Caco-2 (cell line): ENCODE results near the gene PLEKHG4B. TPM values are rescaled to one million over a fixed set of nuclear protein-coding genes. Genes with fewer than 3 reads are reported as not detected.

Experiments used
- BruUV-seq: library from RNA; stranded (reverse); fragments of 400-500 nt; replicated peaks from 2 replicates; lab custom pipeline; 2021; lab: Mats Ljungman, UMichigan
- CTCF ChIA-PET: fragments of 300-600 bp; sonication (Branson Sonifier 250); formaldehyde crosslinking; loops from one replicate; lab custom pipeline; 2022; ENCODE audit warnings: antibody characterized with exemption; lab: Charles Lee
- POLR2A ChIA-PET: fragments of 300-600 bp; sonication (Branson Sonifier 250); formaldehyde crosslinking; loops from one replicate; lab custom pipeline; 2022; ENCODE audit warnings: antibody characterized with exemption; lab: Charles Lee
- DNase-seq, 2 experiments: peaks; one replicate each; pipeline versions ENCODE4 v3.0.0 to v3.0.0-alpha.2; 2020 to 2022
- H3K27me3 ChIP-seq: replicated peaks from 2 replicates; pipeline ENCODE4 v1.6.0; 2011; ENCODE audit warnings: low read length; ENCODE audit not compliant: control insufficient read depth, insufficient read depth
- H3K36me3 ChIP-seq: 2 replicates; pipeline ENCODE4 v1.5.1; 2011; ENCODE audit warnings: low read length; ENCODE audit not compliant: control insufficient read depth, insufficient read depth
- H3K4me1 ChIP-seq: fragments of 250-450 bp; sonication (Bioruptor Pico); 2 replicates; pipeline ENCODE4 v1.5.1; 2020; ENCODE audit warnings: mild to moderate bottlenecking
- H3K4me3 ChIP-seq: 2 replicates; pipeline ENCODE4 v1.5.1; 2011; ENCODE audit warnings: low read depth, mild to moderate bottlenecking, control low read depth, low read length
- H3K9me3 ChIP-seq: fragments of 250-450 bp; sonication (Bioruptor Pico); 2 replicates; pipeline ENCODE4 v1.5.1; 2020; ENCODE audit warnings: mild to moderate bottlenecking, moderate library complexity
- H3K27ac Mint-ChIP-seq: one replicate; pipeline ENCODE4 v1.8.0; 2022; ENCODE audit warnings: mixed read lengths; ENCODE audit not compliant: unreplicated experiment
- H3K27me3 Mint-ChIP-seq: one replicate; pipeline ENCODE4 v1.8.0; 2022; ENCODE audit warnings: mixed read lengths; ENCODE audit not compliant: insufficient read depth, unreplicated experiment
- H3K36me3 Mint-ChIP-seq: one replicate; pipeline ENCODE4 v1.8.0; 2022; ENCODE audit warnings: mild to moderate bottlenecking, mixed read lengths; ENCODE audit not compliant: insufficient read depth, unreplicated experiment
- H3K4me1 Mint-ChIP-seq: one replicate; pipeline ENCODE4 v1.8.0; 2022; ENCODE audit warnings: low read depth, mixed read lengths; ENCODE audit not compliant: unreplicated experiment
- H3K4me3 Mint-ChIP-seq: one replicate; pipeline ENCODE4 v1.8.0; 2022; ENCODE audit warnings: mild to moderate bottlenecking, moderate library complexity, mixed read lengths; ENCODE audit not compliant: unreplicated experiment
- H3K9me3 Mint-ChIP-seq: one replicate; pipeline ENCODE4 v1.8.0; 2022; ENCODE audit warnings: mixed read lengths; ENCODE audit not compliant: unreplicated experiment
- intact Hi-C: fragments of 100-400 bp; cut with micrococcal nuclease; formaldehyde crosslinking; loops from one replicate; pipeline ENCODE4 v1.10.0; 2022; ENCODE audit not compliant: unreplicated experiment
- total RNA-seq: library from RNA; stranded (reverse); gene quantifications from 2 replicates; pipeline ENCODE4 v1.2.3, GENCODE V29; 2022
- TF ChIP-seq, protein P1 (sequence below), 2 experiments: fragments of 200-600 bp in 1 of 2; IDR thresholded peaks; 1 replicate in 1 of 2; 2 replicates in 1 of 2; pipeline versions ENCODE4 v1.5.1 to v1.8.0; 2011 to 2022; ENCODE audit warnings: antibody characterized with exemption in 1 of 2, control low read depth in 1 of 2, inconsistent platforms in 1 of 2, low read depth in 1 of 2, low read length in 1 of 2, mild to moderate bottlenecking in 1 of 2, moderate library complexity in 1 of 2; ENCODE audit not compliant: insufficient read depth in 1 of 2, severe bottlenecking in 1 of 2, unreplicated experiment in 1 of 2

PLEKHG4B gene
- total RNA-seq, 1 experiment from 2014 or later, result 15.0 TPM

DNA sequence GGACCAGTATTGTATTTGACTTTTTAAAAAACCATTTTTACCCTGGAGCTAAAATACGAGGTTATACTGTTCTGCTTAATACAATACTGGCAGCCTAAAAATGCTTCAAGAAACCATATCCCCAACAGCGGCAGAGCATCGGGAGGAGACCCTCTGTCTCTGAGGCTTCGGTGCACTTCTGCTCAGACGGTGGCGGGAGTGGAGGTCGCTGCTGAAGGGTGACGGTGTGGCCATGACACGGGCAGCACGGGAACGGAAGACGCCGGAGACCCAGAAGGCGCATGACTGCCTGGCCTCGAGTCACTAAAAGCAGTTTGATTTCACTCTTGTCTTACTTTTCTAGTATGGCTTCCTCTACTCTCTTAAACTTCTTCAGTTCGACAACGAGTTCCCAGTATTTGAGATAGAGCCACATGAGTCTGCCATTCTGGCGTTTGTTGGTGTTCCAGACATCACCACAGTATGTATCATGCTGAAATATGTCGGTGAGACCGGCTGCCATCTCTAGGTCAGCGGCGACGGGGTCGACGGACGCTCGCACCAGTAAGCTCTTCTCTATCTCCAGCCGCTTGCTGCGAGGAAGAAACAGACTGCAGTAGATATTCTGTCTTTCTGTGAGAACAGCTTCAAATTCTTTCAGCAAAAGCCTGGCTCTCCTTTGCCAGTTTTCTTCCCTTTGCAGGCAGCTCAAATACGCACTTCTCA lies 113.2 kb downstream of the PLEKHG4B start:
- Histone ChIP-seq H3K36me3 (no peaks in the 10 kb centered on the region), H3K27me3 (no peaks in the 10 kb centered on the region), H3K4me1 (no peaks in the 10 kb centered on the region), H3K9me3 (no peaks in the 10 kb centered on the region), H3K4me3 (no peak overlapping the region)
- TSS peak; percentile 42 for BruUV-seq
- intact Hi-C loops, result no loop called here
- Mint-ChIP-seq H3K27ac (no peak overlapping the region), H3K36me3 (peaks cover 20% of the 10 kb centered on the region), H3K4me3 (no peak overlapping the region), H3K9me3 (no peaks in the 10 kb centered on the region), H3K4me1 (peaks cover 7% of the 10 kb centered on the region), H3K27me3 (no peaks in the 10 kb centered on the region)
- ChIA-PET POLR2A (no interaction called here), CTCF (interaction anchor here (1.4 kb wide), 1 partner anchor 17 kb away, joined by 4 read pairs; no protein-coding TSS in a partner anchor)
- no peak for DNase-seq
- TF ChIP-seq, protein P1, sequence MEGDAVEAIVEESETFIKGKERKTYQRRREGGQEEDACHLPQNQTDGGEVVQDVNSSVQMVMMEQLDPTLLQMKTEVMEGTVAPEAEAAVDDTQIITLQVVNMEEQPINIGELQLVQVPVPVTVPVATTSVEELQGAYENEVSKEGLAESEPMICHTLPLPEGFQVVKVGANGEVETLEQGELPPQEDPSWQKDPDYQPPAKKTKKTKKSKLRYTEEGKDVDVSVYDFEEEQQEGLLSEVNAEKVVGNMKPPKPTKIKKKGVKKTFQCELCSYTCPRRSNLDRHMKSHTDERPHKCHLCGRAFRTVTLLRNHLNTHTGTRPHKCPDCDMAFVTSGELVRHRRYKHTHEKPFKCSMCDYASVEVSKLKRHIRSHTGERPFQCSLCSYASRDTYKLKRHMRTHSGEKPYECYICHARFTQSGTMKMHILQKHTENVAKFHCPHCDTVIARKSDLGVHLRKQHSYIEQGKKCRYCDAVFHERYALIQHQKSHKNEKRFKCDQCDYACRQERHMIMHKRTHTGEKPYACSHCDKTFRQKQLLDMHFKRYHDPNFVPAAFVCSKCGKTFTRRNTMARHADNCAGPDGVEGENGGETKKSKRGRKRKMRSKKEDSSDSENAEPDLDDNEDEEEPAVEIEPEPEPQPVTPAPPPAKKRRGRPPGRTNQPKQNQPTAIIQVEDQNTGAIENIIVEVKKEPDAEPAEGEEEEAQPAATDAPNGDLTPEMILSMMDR (IDR thresholded peaks at IDR 0.05; ENCODE audit: insufficient read depth in 1 of 2, low read depth in 1 of 2, low read length in 1 of 2, severe bottlenecking in 1 of 2, unreplicated experiment in 1 of 2), result no peak

DNA sequence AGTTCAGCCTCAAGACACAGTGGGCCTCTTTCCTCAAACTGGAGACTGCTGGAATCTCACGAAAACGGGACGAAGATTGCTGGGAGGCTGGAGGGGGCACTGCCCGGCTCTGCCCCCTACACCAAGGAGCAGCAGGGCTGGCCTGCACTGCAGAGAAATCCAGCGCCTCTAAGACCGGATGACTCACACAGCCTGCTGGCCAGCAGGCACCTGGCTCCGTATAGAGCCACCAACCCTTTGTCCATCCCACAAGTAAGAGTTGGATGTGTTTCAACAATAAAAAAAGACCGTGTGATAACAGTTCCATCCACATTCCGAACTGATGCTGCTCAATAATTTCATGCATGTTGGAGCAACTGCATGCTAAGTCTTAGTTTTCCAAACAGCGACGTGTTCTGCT lies 114.4 kb downstream of the PLEKHG4B start:
- Histone ChIP-seq H3K4me1 (no peaks in the 10 kb centered on the region), H3K9me3 (no peaks in the 10 kb centered on the region), H3K4me3 (no peak overlapping the region), H3K36me3 (no peaks in the 10 kb centered on the region), H3K27me3 (no peaks in the 10 kb centered on the region)
- Mint-ChIP-seq H3K27ac (no peak overlapping the region), H3K4me3 (no peak overlapping the region), H3K9me3 (no peaks in the 10 kb centered on the region), H3K36me3 (peaks cover 20% of the 10 kb centered on the region), H3K4me1 (peaks cover 7% of the 10 kb centered on the region), H3K27me3 (no peaks in the 10 kb centered on the region)
- ChIA-PET POLR2A (no interaction called here), CTCF (interaction anchor here (1.4 kb wide), 1 partner anchor 18 kb away, joined by 4 read pairs; no protein-coding TSS in a partner anchor)
- TF ChIP-seq, protein P1 (IDR thresholded peaks at IDR 0.05; ENCODE audit: insufficient read depth in 1 of 2, low read depth in 1 of 2, low read length in 1 of 2, severe bottlenecking in 1 of 2, unreplicated experiment in 1 of 2), result no peak
- no peak for DNase-seq
- intact Hi-C loops, result no loop called here
- no TSS peak for BruUV-seq

DNA sequence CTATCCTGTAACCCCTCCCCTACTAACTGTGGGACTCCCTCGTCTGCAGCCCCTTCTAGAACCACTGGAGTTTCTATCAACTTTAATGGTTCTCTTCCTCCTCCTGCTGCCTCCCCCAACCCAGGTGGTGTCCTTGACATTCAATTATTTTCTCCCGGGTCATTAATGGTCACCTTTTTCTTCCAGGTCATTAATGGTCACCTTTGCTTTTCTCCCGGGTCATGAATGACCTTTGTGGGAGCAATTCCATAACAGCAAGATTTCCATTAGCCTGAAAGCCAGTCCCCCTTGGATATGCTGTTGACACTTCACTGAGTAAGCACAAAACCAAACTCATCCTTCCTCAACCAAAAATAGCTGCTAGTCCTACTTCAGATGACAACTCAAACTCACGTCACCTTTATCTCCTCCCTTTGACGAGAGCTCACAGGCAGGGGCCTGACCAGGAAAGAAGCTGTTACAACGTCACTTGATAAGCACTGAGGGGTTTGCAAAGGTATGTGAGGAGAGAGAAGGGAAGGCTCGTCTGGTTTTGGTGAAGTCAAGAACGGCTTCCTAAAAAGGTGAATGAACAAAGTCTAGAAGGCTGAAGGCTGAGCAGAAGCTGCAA lies 115.1 kb downstream of the PLEKHG4B start:
- BruUV-seq, result no TSS peak
- Histone ChIP-seq H3K27me3 (no peaks in the 10 kb centered on the region), H3K4me1 (no peaks in the 10 kb centered on the region), H3K36me3 (no peaks in the 10 kb centered on the region), H3K9me3 (no peaks in the 10 kb centered on the region), H3K4me3 (no peak overlapping the region)
- DNase-seq, result no peak
- TF ChIP-seq, protein P1 (IDR thresholded peaks at IDR 0.05; ENCODE audit: insufficient read depth in 1 of 2, low read depth in 1 of 2, low read length in 1 of 2, severe bottlenecking in 1 of 2, unreplicated experiment in 1 of 2), result no peak
- H3K9me3 Mint-ChIP-seq, result no peaks in the 10 kb centered on the region
- intact Hi-C loops, result no loop called here
- no peaks in the 10 kb centered on the region for H3K27me3 Mint-ChIP-seq
- CTCF ChIA-PET, result no interaction called here
- no peak overlapping the region for H3K4me3 Mint-ChIP-seq
- peaks cover 7% of the 10 kb centered on the region for H3K4me1 Mint-ChIP-seq
- POLR2A ChIA-PET, result no interaction called here
- no peak overlapping the region for H3K27ac Mint-ChIP-seq
- peaks cover 20% of the 10 kb centered on the region for H3K36me3 Mint-ChIP-seq
